ENCODE results near the gene TCF7L1.

DNA sequence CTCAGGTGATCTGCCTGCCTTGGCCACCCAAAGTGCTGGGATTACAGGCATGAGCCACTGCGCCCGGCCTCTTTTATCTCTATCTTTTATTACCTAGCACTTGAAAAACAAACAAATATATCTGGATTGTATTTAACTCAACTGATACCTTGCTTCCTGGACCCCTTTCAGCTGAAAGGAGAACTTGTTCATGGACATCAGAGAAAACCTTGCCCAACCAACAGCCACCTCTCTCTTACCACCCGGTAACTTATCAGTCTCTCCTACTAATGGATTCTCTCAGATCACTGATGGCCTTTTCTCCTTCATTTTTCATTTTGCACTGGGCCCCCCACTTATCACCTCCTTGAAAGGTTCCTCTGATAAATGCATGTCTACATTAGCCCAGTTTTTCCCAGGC lies 214.4 kb downstream of the TCF7L1 start:
- TF ChIP-seq YY1 (IDR thresholded peaks at IDR 0.05; ENCODE audit: insufficient read depth, insufficient read length) (no peak), ZNF274 (IDR thresholded peaks at IDR 0.05; ENCODE audit: low read depth, low read length) (no peak), SUZ12 (IDR thresholded peaks at IDR 0.05; ENCODE audit: extremely low read depth, insufficient read depth, insufficient read length) (no peak)

Measured in NT2/D1 (cell line).